Measurements from ENCODE around the gene SSR4. TPM values are rescaled to one million over a fixed set of nuclear protein-coding genes. Genes with fewer than 3 reads are reported as not detected.

SSR4 gene
- total RNA-seq, 3 donors from 2014 or later = 295 to 341 (median 296) TPM

- no peak for DNase-seq
- Mint-ChIP-seq H3K36me3 (ENCODE audit: insufficient read depth) (no peaks in the 10 kb centered on the region), H3K9me3 (no peaks in the 10 kb centered on the region), H3K4me3 (no peak overlapping the region), H3K27me3 (ENCODE audit: low read depth) (peaks cover 2% of the 10 kb centered on the region), H3K4me1 (ENCODE audit: low read depth) (peaks cover 2% of the 10 kb centered on the region)
- no peak for ATAC-seq
Measured at GRCh38 chrX:153832728-153833127, 38.3 kb downstream of the SSR4 start.

- ATAC-seq = no peak
- DNase-seq = no peak
- Mint-ChIP-seq H3K9me3 (no peaks in the 10 kb centered on the region), H3K4me3 (no peak overlapping the region), H3K36me3 (ENCODE audit: insufficient read depth) (no peaks in the 10 kb centered on the region), H3K27me3 (ENCODE audit: low read depth) (peaks cover 2% of the 10 kb centered on the region), H3K4me1 (ENCODE audit: low read depth) (no peaks in the 10 kb centered on the region)
Measured at GRCh38 chrX:153836921-153837320, 42.5 kb downstream of the SSR4 start.

DNA sequence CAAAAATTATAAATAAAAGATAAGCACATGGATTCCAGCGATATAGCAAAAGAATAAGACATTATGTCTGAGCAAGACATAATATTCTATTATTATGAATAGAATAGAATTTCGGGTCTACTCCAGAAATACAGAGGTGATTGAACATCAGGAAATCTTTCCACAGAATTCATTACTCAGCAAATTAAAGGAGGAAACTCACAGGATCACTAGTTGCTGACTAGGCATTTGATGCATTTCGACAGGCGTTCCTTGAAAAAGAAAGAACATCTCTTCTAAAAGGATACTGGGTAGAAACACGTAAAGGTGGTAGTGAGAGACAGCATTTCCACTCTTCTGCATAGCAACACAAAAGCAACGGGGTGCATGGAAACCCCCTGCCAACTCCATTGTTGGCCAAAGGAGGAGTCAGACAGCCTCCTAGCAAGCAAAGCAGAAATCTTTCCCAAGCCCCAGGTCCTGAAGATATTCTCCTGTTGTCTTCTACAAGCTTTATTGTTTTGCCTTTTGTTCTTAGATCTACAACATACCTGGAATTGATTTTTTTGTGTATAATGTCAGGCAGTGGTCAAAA, 50.1 kb downstream of the SSR4 start:
- Mint-ChIP-seq H3K4me3 (no peak overlapping the region), H3K9me3 (no peaks in the 10 kb centered on the region), H3K36me3 (ENCODE audit: insufficient read depth) (no peaks in the 10 kb centered on the region), H3K27me3 (ENCODE audit: low read depth) (no peaks in the 10 kb centered on the region), H3K4me1 (ENCODE audit: low read depth) (no peaks in the 10 kb centered on the region)
- no peak for ATAC-seq
- DNase-seq = no peak

- Mint-ChIP-seq H3K36me3 (ENCODE audit: insufficient read depth) (no peaks in the 10 kb centered on the region), H3K4me1 (ENCODE audit: low read depth) (no peaks in the 10 kb centered on the region), H3K27me3 (ENCODE audit: low read depth) (no peaks in the 10 kb centered on the region), H3K4me3 (no peak overlapping the region), H3K9me3 (no peaks in the 10 kb centered on the region)
- DNase-seq = no peak
- no peak for ATAC-seq
Measured at GRCh38 chrX:153845195-153845594, 50.7 kb downstream of the SSR4 start.

DNA sequence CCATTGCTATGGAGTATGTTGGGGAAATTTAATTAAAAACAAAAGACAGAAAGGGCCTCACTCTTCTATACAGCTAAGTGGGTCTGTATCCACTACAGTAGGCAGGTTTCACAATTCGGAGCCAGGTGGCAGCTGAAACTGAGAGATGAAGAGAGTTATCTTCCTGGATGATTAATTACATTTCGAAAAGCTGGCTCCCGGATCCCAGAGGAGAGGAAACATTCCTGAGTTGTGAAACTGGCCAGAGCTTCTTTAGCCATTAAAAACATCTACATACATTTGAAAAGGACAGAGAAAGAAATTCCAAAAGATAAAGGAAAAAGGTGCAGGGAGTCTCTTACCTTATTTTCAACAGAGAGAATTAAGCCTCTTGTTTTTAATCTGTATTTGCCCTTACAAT, 51.4 kb downstream of the SSR4 start:
- Mint-ChIP-seq H3K4me3 (no peak overlapping the region), H3K27me3 (ENCODE audit: low read depth) (no peaks in the 10 kb centered on the region), H3K9me3 (no peaks in the 10 kb centered on the region), H3K36me3 (ENCODE audit: insufficient read depth) (no peaks in the 10 kb centered on the region), H3K4me1 (ENCODE audit: low read depth) (no peaks in the 10 kb centered on the region)
- DNase-seq (no peak), ATAC-seq (no peak)

Other genes starting within 250 kb of the SSR4 start
- 10 to 100 TPM; 38.6 to 46.9 (median 39.1) TPM for gene CCNQ, start 195.5 kb upstream of the SSR4 start, total RNA-seq
- under 1 TPM; 0.11 to 0.42 (median 0.33) TPM for gene DUSP9, start 147.5 kb upstream of the SSR4 start, total RNA-seq
- under 1 TPM; 0.26 to 0.71 (median 0.51) TPM for gene PNCK, start 120.9 kb upstream of the SSR4 start, total RNA-seq
- 1 to 10 TPM; 1.1 to 1.9 (median 1.6) TPM for gene SLC6A8, start 106.7 kb upstream of the SSR4 start, total RNA-seq
- gene BCAP31, start 70.3 kb upstream of the SSR4 start, total RNA-seq = 100 to 1,000 TPM; 134 to 176 (median 151) TPM
- 1 to 10 TPM; 2.6 to 3.4 (median 3.1) TPM for gene ABCD1, start 69.8 kb upstream of the SSR4 start, total RNA-seq
- under 1 TPM; 0.40 to 0.66 (median 0.46) TPM for gene PLXNB3, start 30.4 kb upstream of the SSR4 start, total RNA-seq
- gene SRPK3, start 13.6 kb upstream of the SSR4 start, total RNA-seq = not detected
- 10 to 100 TPM; 60.8 to 64.2 (median 62.7) TPM for gene IDH3G, start 293 bp upstream of the SSR4 start, total RNA-seq
- 1 to 10 TPM in 2 of 3 donors, under 1 TPM in 1; 0.81 to 1.4 (median 1.4) TPM for gene PDZD4, start 35.9 kb downstream of the SSR4 start, total RNA-seq
- under 1 TPM; 0.14 to 0.46 (median 0.34) TPM for gene L1CAM, start 91.5 kb downstream of the SSR4 start, total RNA-seq
- gene AVPR2, start 110.0 kb downstream of the SSR4 start, total RNA-seq = not detected
- gene ARHGAP4, start 131.6 kb downstream of the SSR4 start, total RNA-seq = 100 to 1,000 TPM in 2 of 3 donors, 10 to 100 TPM in 1; 96.7 to 128 (median 108) TPM
- 100 to 1,000 TPM; 190 to 224 (median 221) TPM for gene NAA10, start 140.4 kb downstream of the SSR4 start, total RNA-seq
- gene RENBP, start 150.0 kb downstream of the SSR4 start, total RNA-seq = 10 to 100 TPM in 1 of 3 donors, 1 to 10 TPM in 2; 6.9 to 10.4 (median 8.6) TPM
- gene HCFC1, start 177.2 kb downstream of the SSR4 start, total RNA-seq = 100 to 1,000 TPM; 140 to 162 (median 150) TPM
- 1 to 10 TPM; 2.0 to 2.7 (median 2.3) TPM for gene TMEM187, start 178.1 kb downstream of the SSR4 start, total RNA-seq
- gene IRAK1, start 225.2 kb downstream of the SSR4 start, total RNA-seq = 100 to 1,000 TPM; 258 to 273 (median 272) TPM